Liver (tissue), 3 donors: ENCODE results near the gene PRKAA1.

Source experiments
- CTCF ChIP-seq: fragments of 150-350 bp; IDR thresholded peaks from 2 replicates; pipeline ENCODE4 v1.5.1; 2017; ENCODE audit warnings: improper control_type of control experiment, low read depth, low read length; ENCODE audit not compliant: missing input control
- SP1 ChIP-seq: IDR thresholded peaks from 2 replicates; pipeline ENCODE4 v1.6.1; 2018; ENCODE audit warnings: antibody characterized with exemption, mild to moderate bottlenecking
- TAF1 ChIP-seq: conservative IDR thresholded peaks from 2 replicates; pipeline ENCODE4 v1.6.1; 2016; ENCODE audit warnings: antibody characterized with exemption, mild to moderate bottlenecking
- donor health status: healthy.
- donor health status: healthy.

- TF ChIP-seq CTCF, result peak; percentile 55
- peak; percentile 66 for TF ChIP-seq TAF1
- TF ChIP-seq SP1, result no peak
Observed at GRCh38 chr5:40755093-40755406, 43.1 kb downstream of the PRKAA1 start.
